ENCODE measurements around the gene TMEM82.

The TMEM82 gene

DNA sequence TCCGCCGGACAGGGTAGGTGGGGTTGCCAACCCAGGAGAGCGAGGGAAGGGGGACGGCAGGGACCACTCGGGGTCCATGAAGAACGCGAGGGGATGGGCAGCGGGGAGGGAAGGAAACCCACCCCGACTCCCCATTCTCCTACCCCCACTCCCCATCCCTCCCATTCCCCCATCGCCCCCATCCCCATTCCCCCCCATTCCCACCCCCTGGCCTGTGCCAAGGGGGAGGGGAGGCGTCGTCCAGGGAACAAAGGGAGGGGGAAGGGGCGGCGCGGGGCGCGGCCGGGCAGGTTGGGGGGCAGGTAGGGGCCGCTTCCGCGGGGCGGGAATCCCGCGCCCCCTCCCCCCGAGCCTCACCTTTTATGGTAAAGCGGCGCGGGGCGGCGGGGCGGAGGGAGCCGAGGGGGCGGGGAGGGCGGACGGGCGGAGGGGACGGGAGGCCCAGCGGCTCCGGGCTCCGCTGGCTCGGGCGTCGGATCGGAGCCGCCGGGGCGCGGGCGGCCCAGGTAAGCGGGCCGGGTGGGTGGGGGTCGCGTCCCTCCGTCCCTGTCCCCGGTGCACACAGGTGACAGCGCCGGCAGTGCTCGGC is 16.1 kb downstream of the TMEM82 start, which contains the start of gene FBLIM1:
TSS of gene FBLIM1 (plus strand) at position 453 of the 589 bp plus-strand sequence. CDS start 6,189 bp downstream, outside the sequence.
- DNase-seq, result no peak

DNA sequence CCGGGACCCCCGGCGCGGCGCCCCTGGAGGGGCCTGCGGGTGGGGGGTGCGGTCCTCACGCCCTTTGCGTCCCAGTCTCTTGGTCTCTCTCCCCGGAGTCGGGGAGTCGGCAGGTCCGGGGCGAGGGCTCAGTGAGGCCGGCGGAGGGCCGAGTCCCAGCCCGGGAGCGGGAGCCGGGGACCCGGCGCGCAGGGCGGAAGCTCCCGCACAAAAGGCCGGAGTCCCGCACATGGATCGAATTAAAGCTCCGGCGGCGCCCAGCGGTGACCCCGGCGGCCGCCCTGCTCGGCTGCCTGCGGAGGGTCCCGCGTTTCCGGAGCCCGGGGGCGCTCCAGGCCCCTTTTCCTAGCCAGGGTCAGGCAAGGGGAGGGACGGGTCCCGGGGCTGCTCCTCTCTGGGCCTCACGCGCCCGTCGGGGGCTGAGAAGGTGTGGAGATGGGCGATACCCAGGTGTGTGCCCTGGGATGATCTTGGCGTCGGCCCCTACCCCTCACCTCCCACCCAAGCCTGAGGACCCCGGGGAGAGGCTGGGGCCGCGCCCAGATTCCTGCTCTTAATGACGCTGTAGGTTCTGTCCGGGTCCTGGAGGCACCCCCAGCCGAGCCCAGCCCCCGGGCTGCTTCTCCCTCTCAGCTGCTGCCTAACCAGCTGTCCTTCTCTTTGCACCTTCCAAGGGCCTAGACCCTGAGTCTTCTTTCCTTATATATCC is 16.8 kb downstream of the TMEM82 start:
- DNase-seq, result no peak

DNA sequence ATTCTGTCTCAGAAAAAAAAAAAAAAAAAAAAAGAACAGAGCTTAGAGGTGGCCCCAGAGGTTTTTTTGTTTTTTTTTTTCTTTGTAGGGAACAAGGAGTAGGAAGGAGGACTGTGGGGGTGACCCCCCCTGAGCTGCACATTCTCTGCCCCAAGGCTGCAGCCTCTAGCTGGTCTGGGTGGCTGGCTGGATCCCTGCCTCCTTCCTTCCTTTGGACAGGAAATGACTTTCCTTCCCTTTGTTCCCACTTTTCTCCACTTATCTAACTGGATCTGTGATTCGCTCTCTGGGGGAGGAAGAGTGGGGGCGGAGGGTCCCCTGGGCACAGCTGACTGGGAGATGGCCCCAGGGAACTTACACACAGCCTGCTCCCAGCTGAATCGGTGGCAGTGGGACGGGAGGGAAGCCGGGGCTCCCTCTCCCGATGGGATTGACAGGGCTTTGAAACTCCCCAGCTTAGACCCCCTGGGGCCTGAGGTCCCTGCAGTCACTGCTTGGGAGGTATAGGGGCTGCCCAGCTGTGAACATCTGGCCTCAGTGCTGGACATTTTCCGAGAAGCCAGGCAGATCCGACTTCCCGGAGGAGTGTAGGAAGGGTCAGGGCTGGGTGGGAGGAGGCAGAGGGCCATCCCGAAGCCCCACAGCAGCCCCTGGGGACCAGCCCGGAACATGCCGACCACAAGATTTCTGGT is 18.4 kb downstream of the TMEM82 start:
- DNase-seq, result no peak

DNA sequence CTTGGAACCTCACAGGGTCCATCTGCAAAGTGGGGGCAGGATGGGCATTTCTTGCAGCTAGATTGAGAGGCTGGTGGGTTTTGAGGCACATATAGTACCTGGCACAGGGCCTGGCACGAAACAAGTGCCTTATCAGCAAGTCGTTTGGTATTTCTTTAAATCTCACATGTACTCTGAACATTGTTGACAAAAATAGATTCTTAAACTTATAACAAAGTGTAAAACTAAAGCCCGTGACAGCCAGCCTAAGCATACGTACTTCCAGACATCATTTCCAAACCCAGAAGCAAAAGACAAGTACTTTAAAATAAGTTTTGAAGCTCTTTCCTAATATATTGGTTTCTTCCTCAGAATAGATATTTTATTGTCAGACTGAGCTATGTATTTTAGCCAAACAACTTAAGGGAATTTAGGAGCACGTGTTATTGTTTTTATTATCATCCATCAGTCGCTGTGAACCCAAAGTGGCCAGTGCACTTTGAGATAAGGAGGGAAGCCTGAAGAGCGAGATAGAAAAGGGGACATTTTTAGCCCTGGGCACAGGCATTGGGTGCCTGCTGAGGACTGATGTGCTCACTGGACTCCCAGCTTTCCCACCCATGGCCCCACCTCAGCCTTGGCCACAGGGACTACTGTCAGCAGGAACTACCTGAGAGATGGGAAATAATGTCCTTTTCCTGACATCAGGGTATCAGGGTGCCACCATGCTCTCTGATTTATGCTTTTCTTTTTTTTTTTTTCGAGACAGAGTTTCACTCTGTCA is 19.2 kb downstream of the TMEM82 start:
- DNase-seq, result no peak

DNA sequence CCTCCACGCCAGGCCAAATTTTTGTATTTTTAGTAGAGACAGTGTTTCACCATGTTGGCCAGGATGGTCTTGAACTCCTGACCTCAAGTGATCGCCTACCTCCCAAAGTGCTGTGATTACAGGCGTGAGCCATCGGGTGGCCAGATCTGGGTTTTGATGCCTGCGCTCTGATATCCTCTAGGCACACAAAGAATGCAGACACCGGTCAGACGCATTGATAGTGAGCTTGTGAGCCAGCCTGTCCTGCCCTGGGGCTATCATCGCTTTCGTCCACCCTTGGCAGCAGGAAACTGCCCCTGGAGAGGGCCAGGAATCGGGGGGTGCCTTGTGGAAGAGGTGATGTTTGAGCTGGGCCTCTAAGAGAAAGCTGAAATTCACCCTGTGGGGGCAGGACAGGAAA is 20.2 kb downstream of the TMEM82 start:
- no peak for DNase-seq

DNA sequence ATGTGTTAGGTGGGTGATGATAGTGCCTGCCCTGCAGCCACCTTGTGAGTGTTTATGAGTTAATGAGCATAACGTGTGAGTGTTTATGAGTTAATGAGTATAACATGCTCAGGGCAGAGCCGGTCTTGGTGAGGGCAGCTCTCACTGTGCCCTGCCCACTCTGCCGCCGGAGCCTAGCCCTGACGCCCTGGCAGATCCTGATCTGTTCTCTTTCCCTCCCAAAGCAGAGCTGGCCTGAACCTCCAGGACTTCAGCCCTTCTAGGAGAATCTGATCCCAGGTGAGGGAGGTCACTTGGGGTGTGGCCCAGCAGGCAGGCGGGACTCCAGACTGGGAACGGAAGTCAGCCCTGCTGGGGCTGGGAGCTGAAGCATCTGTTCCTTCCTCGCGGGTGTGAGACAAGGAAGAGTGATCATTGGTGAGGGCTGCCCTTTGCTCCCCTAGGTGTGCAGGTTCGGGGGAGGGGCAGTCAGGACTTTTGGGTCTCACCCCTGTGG is 22.0 kb downstream of the TMEM82 start:
- no peak for DNase-seq

DNA sequence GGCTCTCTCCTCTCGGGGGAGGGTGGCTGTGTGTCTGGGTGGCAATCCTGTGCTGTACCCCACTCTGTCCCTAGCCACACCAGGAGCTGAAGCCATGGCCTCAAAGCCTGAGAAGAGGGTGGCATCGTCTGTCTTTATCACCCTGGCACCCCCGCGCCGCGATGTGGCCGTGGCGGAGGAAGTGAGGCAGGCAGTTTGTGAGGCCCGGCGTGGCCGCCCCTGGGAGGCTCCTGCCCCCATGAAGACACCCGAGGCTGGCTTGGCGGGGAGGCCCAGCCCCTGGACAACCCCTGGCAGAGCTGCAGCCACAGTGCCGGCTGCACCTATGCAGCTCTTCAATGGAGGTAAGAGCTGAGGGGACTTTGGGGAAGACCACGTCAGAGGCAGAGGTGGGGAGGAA is 22.6 kb downstream of the TMEM82 start:
- no peak for DNase-seq

DNA sequence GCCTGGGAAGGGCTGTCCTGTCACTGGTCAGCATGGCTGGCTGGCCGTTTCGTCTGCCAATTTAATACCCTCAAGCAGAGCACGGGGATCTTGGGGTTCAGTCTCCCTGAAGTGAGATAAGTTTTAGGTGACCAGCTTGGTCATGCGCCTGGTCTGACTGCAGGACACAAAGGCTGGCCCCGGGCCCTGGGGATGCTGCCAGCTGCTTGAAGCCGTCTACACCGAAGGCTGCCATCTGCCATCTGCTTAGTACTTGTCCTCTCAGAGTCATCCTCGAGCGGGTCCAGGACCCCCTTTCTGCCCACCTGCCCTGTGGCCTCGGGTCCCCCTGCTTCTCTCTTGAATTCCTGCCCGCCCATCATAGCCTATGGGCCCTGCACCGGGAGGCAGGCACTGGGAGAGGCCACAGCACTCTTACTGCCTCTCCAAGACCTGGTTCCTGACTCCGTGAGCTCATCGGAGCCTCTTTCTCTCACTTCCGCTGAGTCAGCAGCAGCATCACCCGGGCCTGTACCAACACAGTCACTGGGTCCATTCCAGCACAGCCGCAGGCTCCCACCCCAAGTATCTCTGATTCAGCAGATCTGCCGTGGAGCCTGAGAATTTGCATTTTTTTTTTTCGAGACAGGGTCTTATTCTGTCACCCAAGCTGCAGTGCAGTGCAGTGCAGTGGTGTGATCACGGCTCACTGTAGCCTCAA is 23.3 kb downstream of the TMEM82 start:
- DNase-seq, result peak; percentile 52

DNA sequence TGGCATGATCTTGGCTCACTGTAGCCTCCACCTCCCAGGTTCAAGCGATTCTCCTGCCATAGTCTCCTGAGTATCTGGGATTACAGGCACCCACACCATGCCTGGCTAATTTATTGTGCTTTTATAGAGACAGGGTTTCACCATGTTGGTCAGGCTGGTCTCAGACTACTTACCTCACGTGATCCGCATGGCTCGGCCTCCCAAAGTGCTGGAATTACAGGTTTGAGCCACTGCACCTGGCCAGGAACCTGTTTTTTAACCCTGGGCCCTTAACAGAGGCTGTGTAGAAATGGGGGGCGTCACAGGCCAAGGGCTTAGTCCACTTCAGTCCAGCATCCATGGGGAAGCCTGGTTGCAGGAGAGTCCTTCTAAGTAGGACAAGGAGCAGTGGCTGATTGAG is 25.6 kb downstream of the TMEM82 start:
- DNase-seq, result no peak

DNA sequence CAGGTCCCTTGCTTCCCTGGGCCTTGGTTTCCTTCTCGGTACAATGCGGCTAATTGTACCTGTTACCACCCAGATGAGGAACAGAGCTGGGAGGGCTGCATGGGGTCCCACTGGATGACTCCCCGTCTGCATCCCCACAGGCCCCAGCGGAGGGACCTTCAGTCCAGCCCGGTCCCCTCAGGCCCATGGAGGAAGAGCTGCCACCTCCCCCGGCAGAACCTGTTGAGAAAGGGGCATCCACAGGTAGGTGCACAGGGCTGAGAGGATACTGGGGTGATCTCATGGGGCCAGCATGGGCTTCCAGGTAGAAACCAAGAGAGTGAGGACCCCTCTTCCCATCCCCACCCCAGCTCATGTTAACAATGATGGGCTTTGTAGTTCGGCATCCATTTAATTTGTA is 26.1 kb downstream of the TMEM82 start:
- no peak for DNase-seq

DNA sequence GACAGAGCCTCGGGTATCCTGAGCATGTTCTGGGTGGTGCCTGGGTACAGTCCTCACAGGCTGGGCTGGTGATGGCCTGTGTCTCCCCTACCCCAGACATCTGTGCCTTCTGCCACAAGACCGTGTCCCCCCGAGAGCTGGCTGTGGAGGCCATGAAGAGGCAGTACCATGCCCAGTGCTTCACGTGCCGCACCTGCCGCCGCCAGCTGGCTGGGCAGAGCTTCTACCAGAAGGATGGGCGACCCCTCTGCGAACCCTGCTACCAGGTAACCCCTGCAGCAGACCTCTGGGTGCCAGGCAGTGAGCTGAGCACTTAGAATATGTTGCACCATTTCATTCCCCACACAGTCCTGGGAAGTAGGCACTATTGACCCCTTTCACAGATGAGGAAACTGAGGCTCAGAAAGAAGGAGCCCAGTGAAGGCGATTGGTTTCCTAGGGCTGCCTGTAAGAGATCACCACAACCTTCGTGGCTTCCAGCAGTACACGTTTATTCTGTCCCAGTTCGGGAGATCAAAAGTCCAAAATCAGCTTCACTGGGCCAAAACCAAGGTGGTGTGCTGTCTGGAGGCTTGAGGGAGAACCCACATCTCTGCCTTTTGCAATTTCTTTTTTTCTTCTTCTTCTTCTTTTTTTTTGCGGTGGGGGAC is 28.1 kb downstream of the TMEM82 start:
- DNase-seq, result no peak

DNA sequence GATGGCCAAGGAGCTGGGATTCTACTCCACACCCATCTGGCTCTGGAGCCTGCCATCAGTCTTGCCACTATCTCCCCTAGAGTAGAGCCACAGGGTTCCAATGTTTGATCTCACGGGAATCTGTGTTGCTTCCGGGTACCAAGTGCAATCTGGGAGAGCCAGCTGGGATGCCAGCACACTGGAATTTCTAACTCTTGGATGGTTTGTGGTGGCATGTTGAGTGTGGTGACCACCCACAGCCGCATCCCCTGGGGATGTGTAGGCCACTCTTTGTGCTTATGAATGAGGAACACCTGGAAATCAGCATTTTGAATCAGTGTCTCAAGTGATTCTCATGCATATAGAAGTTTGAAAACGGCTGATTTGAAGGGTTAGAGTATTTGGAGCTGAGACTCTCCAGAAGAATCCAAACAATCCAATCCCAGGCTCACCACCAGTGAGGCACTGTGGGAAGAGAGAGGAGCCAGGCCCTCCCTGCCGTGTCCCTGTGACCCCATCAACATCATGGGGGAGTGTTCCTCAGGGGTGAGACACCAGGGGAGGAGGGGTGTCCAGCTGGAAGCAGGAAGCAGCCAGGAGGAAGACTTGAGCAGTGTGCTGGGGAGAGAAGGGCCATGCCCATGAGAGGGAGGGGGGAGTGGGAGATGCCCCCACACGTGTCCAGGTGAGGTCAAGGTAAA is 29.7 kb downstream of the TMEM82 start:
- DNase-seq, result no peak

DNA sequence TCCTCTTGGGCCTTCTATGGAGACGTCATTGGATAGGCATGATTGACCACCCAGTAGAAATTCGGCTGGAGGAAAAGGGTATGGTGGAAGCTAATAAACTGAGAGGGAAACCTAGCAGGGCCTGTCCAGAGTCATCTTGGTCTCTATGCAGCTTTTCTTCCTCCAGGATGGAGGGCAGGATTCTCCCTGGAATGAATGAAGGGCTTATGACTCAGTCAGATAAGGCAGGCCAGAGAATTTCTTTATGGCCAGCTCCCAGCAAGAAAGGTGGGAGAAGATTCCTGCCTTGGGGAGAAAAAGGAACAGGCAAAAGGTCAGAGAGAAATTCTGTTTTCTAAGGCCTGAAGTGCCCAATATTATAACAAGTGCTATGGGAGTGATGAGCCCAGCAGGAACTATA is 33.4 kb downstream of the TMEM82 start:
- no peak for DNase-seq

DNA sequence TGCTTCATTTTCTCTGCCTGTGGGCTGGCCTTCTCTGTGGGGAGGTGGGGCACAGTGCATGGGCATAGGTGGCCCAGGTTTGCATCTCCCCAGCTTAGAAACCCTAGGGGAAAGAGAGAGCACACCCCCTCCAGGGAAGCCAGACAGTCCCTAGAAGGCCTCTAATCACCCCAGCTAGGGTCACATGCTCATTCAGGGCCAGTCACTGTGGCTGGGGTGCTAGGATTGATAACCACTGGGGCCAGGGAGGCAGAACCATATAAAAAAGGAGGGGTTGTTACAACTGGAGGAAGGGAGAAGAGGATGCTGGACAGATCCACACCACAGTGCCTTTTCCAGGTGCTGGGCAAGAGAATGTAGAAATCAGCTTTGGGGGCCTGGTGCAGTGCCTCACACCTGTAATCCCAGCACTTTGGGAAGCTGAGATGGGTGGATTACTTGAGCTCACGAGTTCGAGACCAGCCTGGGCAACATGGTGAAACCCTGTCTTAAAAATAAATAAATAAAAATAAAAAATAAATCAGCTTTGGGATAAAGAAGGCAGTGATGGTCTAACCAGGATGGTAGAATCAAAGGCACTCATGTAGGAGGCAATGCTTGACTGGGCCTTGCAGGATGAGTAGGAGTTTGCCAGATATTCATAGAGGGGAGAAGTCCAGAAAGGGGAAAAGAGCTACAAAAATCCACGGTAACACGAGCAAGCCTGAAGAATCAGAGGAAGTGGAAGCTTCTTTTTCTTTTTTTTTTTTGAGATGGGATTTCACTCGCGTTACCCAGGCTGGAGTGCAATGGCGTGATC is 35.8 kb downstream of the TMEM82 start:
- DNase-seq, result no peak

DNA sequence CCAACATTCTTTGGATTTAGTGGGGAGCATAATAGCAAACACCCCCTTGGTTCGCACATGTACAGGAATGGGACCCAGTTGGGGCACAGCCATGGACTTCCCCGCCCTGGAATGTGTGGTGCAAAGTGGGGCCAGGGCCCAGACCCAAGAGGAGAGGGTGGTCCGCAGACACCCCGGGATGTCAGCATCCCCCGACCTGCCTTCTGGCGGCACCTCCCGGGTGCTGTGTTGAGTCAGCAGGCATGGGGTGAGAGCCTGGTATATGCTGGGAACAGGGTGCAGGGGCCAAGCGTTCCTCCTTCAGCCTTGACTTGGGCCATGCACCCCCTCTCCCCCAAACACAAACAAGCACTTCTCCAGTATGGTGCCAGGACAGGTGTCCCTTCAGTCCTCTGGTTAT is 43.4 kb downstream of the TMEM82 start:
- DNase-seq, result no peak

DNA sequence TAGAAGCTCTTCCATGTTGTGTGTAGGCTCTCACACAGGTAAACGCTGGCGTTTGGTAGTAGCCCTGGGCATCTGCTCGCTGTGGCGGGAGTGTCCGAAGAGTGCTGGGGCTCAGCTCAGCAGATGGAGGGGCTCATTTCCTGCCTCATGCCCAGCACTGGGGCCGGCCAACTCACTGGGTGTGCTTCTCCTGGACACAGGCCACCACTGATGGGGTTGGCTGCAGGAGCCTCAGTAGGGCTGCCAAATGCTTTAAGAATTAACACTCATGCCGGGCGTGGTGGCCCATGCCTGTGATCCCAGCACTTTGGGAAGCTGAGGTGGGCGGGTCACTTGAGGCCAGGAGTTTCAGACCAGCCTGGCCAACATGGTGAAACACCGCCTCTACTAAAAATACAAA is 44.3 kb downstream of the TMEM82 start:
- no peak for DNase-seq

DNA sequence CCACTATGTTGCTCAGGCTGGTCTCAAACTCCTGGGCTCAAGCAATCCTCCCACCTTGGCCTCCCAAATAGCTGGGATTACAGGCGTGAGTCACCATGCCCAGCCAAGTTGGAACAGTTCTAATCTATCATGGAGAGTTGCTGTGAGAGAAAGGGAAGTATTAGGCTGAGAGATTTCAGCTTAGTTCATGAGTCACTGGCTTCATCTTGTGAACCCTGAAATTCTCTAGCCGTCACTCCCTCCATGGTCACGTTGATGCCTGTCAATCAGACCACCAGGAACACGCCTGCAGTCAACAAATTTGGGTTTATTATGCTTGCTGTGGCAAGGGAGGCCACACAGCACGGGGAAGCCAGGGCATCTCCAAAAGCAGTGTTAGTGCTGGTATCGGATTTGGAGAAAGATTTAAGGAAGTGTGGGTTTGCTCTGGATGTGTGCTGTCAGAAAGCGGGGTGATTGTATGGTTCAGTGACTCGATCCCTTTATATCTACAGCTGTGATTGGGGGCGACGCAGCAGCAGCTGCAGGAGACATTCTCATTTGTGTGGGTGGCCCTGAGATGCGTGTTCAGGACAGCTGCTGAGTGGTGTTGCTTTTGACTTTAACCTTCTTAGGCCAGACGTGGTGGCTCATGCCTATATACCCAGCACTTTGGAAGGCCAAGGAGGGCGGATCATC is 46.5 kb downstream of the TMEM82 start:
- no peak for DNase-seq

DNA sequence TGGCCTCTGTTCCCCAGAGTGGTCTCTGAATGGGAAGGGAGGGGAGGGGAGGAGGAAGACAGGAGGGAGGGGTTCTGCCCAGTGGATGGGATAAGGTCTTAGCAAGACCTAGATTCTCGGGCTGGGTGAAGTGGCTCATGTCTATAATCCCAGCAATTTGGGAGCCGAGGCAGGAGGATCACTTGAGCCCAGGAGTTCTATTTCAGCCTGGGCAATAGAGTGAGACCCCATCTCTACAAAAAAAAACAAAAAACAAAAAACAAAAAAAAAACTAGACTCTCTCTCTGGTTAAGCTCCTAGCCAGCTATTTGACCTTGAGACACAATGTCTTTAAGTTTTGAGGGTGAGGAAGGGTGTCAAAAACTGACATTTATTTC is 53.8 kb downstream of the TMEM82 start:
- no peak for DNase-seq

Measured in DMS 273 treated with DMSO at 0.1 percent for 48 hours (cell line).